Tibial nerve (tissue), 4 donors: ENCODE data around the gene PIMREG.
A peak's percentile ranks its signal among the peaks of the same experiment; 100 is the strongest.

Source experiments
- CTCF ChIP-seq, 5 experiments: fragments of 200-600 bp in 3 of 5; fragments of 450-650 bp in 2 of 5; sonication (generic) in 3 of 5; IDR thresholded peaks; one replicate each; pipeline ENCODE4 v1.5.1; 2016 to 2019; ENCODE audit warnings: antibody characterized with exemption in 5 of 5, mild to moderate bottlenecking in 3 of 5, moderate library complexity in 2 of 5
- EP300 ChIP-seq, 2 donors: sonication (generic); formaldehyde crosslinking; IDR thresholded peaks; one replicate each; pipeline ENCODE4 v1.6.1; 2017; ENCODE audit warnings: antibody characterized with exemption in 2 of 2, mild to moderate bottlenecking in 1 of 2
- POLR2A ChIP-seq, 2 donors: fragments of 450-650 bp; IDR thresholded peaks; one replicate each; pipeline ENCODE4 v1.6.1; 2017; ENCODE audit warnings: antibody characterized with exemption in 2 of 2, mild to moderate bottlenecking in 2 of 2, moderate library complexity in 2 of 2

GRCh38 chr17:6435968-6436367, 8.3 kb upstream of the PIMREG start:
- TF ChIP-seq POLR2A (IDR thresholded peaks at IDR 0.05) (no peak), CTCF (IDR thresholded peaks at IDR 0.05) (peak; percentile 61 to 84 (median 69)), EP300 (IDR thresholded peaks at IDR 0.05) (no peak)
